SJSA1 (cell line): ENCODE measurements around the gene CTAGE6. TPM values are rescaled to one million over a fixed set of nuclear protein-coding genes. Genes with fewer than 3 reads are reported as not detected.
"Not testable (repeated sequence)": the region's sequence is repeated elsewhere in the genome, so short reads cannot be mapped to it uniquely, and the experiment has no call there.

ENCODE experiments used
- DNase-seq, 2 experiments: peaks; one replicate each; pipeline ENCODE4 v3.0.0-alpha.2; 2015 to 2020; ENCODE audit warnings: low spot score in 2 of 2, low read depth in 1 of 2
- H3K27ac ChIP-seq: fragments of 250-450 bp; sonication (Bioruptor Pico); 2 replicates; pipeline ENCODE4 v1.5.1; 2020; ENCODE audit warnings: mild to moderate bottlenecking, moderate library complexity
- H3K27me3 ChIP-seq: fragments of 250-450 bp; sonication (Bioruptor Pico); replicated peaks from 2 replicates; pipeline ENCODE4 v1.5.1; 2020; ENCODE audit warnings: mild to moderate bottlenecking, moderate library complexity
- H3K36me3 ChIP-seq: fragments of 250-450 bp; sonication (Bioruptor Pico); 2 replicates; pipeline ENCODE4 v1.5.1; 2020; ENCODE audit warnings: mild to moderate bottlenecking
- H3K4me1 ChIP-seq: fragments of 250-450 bp; sonication (Bioruptor Pico); replicated peaks from 2 replicates; pipeline ENCODE4 v1.6.1; 2021; ENCODE audit warnings: mild to moderate bottlenecking
- H3K4me3 ChIP-seq: fragments of 250-450 bp; sonication (Bioruptor Pico); 2 replicates; pipeline ENCODE4 v1.5.1; 2020; ENCODE audit warnings: mild to moderate bottlenecking
- H3K9me3 ChIP-seq: fragments of 250-450 bp; sonication (Bioruptor Pico); replicated peaks from 2 replicates; pipeline ENCODE4 v1.5.1; 2020; ENCODE audit warnings: mild to moderate bottlenecking
- total RNA-seq: library from RNA; depleted of rRNA; stranded (reverse); fragments of >200 nt; shearing (Covaris generic); gene quantifications from 2 replicates; pipeline ENCODE4 v1.2.3, GENCODE V29; 2014

Gene CTAGE6
- total RNA-seq, 1 experiment from 2014 or later: not detected

GRCh38 chr7:143737037-143737819, 20.3 kb downstream of the CTAGE6 start:
- not testable (repeated sequence) for H3K27ac ChIP-seq

GRCh38 chr7:143735962-143736361, 21.5 kb downstream of the CTAGE6 start:
- no peaks in the 10 kb centered on the region; the same call in 1 of the 2 replicates for H3K4me1 ChIP-seq
- no peaks in the 10 kb centered on the region for H3K9me3 ChIP-seq
- no peaks in the 10 kb centered on the region for H3K27me3 ChIP-seq
- H3K4me3 ChIP-seq: no peak overlapping the region
- H3K36me3 ChIP-seq: no peaks in the 10 kb centered on the region
- no peak overlapping the region for H3K27ac ChIP-seq
- DNase-seq: no peak

More at GRCh38 chr7:143737037-143737819, 20.3 kb downstream of the CTAGE6 start:
- not testable (repeated sequence) for H3K36me3 ChIP-seq, H3K27me3 ChIP-seq, H3K9me3 ChIP-seq, H3K4me1 ChIP-seq, H3K4me3 ChIP-seq
- DNase-seq: peak in 1 of 2 experiments; percentile 25

GRCh38 chr7:143733876-143734275, 23.6 kb downstream of the CTAGE6 start:
- Histone ChIP-seq H3K27ac (no peak overlapping the region), H3K27me3 (no peaks in the 10 kb centered on the region), H3K9me3 (no peaks in the 10 kb centered on the region), H3K36me3 (no peaks in the 10 kb centered on the region), H3K4me3 (no peak overlapping the region), H3K4me1 (no peaks in the 10 kb centered on the region; the same call in 1 of the 2 replicates)
- no peak for DNase-seq

GRCh38 chr7:143728333-143728862, 29.1 kb downstream of the CTAGE6 start:
- no peaks in the 10 kb centered on the region for H3K4me1 ChIP-seq
- H3K36me3 ChIP-seq: no peaks in the 10 kb centered on the region

GRCh38 chr7:143727561-143727960, 29.9 kb downstream of the CTAGE6 start:
- not testable (repeated sequence) for H3K27me3 ChIP-seq, H3K27ac ChIP-seq, H3K36me3 ChIP-seq, H3K4me1 ChIP-seq, H3K4me3 ChIP-seq, DNase-seq, H3K9me3 ChIP-seq

More at GRCh38 chr7:143728333-143728862, 29.1 kb downstream of the CTAGE6 start:
- no peaks in the 10 kb centered on the region for H3K9me3 ChIP-seq
- no peaks in the 10 kb centered on the region for H3K27me3 ChIP-seq
- H3K4me3 ChIP-seq: no peak overlapping the region
- DNase-seq: no peak
- no peak overlapping the region for H3K27ac ChIP-seq

- DNase-seq, H3K4me3 ChIP-seq, H3K4me1 ChIP-seq, H3K36me3 ChIP-seq, H3K27me3 ChIP-seq, H3K27ac ChIP-seq, H3K9me3 ChIP-seq: not testable (repeated sequence)
Observed at GRCh38 chr7:143726143-143726542, 31.4 kb downstream of the CTAGE6 start.

GRCh38 chr7:143720335-143720734, 37.2 kb downstream of the CTAGE6 start:
- H3K27ac ChIP-seq, H3K4me3 ChIP-seq: not testable (repeated sequence)

GRCh38 chr7:143715543-143716193, 41.8 kb downstream of the CTAGE6 start:
- H3K9me3 ChIP-seq, DNase-seq, H3K4me3 ChIP-seq, H3K4me1 ChIP-seq, H3K27ac ChIP-seq, H3K27me3 ChIP-seq, H3K36me3 ChIP-seq: not testable (repeated sequence)

More at GRCh38 chr7:143720335-143720734, 37.2 kb downstream of the CTAGE6 start:
- not testable (repeated sequence) for H3K4me1 ChIP-seq, H3K9me3 ChIP-seq, DNase-seq, H3K27me3 ChIP-seq, H3K36me3 ChIP-seq

GRCh38 chr7:143714581-143715454, 42.7 kb downstream of the CTAGE6 start:
- H3K27ac ChIP-seq, H3K36me3 ChIP-seq, H3K4me3 ChIP-seq, H3K27me3 ChIP-seq, H3K4me1 ChIP-seq, DNase-seq, H3K9me3 ChIP-seq: not testable (repeated sequence)

GRCh38 chr7:143712381-143712780, 45.1 kb downstream of the CTAGE6 start:
- H3K4me1 ChIP-seq, H3K36me3 ChIP-seq, DNase-seq, H3K27ac ChIP-seq, H3K27me3 ChIP-seq, H3K4me3 ChIP-seq, H3K9me3 ChIP-seq: not testable (repeated sequence)

- not testable (repeated sequence) for H3K9me3 ChIP-seq, H3K4me1 ChIP-seq, H3K36me3 ChIP-seq, H3K27me3 ChIP-seq, DNase-seq, H3K27ac ChIP-seq, H3K4me3 ChIP-seq
Observed at GRCh38 chr7:143711727-143712324, 45.7 kb downstream of the CTAGE6 start.

- not testable (repeated sequence) for H3K9me3 ChIP-seq, H3K4me1 ChIP-seq, H3K27me3 ChIP-seq, DNase-seq, H3K4me3 ChIP-seq, H3K36me3 ChIP-seq, H3K27ac ChIP-seq
Observed at GRCh38 chr7:143709895-143710294, 47.6 kb downstream of the CTAGE6 start.
